Tibial nerve (tissue), 4 donors: ENCODE measurements around the gene LSAMP.

Experiments used
- EP300 ChIP-seq, 2 donors: sonication (generic); formaldehyde crosslinking; IDR thresholded peaks; one replicate each; pipeline ENCODE4 v1.6.1; 2017; ENCODE audit warnings: antibody characterized with exemption in 2 of 2, mild to moderate bottlenecking in 1 of 2
- POLR2A ChIP-seq, 2 donors: fragments of 450-650 bp; IDR thresholded peaks; one replicate each; pipeline ENCODE4 v1.6.1; 2017; ENCODE audit warnings: antibody characterized with exemption in 2 of 2, mild to moderate bottlenecking in 2 of 2, moderate library complexity in 2 of 2
- TF ChIP-seq, protein P1 (sequence below), 5 experiments: fragments of 200-600 bp in 3 of 5; fragments of 450-650 bp in 2 of 5; sonication (generic) in 3 of 5; IDR thresholded peaks; one replicate each; pipeline ENCODE4 v1.5.1; 2016 to 2019; ENCODE audit warnings: antibody characterized with exemption in 5 of 5, mild to moderate bottlenecking in 3 of 5, moderate library complexity in 2 of 5

- TF ChIP-seq, protein P1, sequence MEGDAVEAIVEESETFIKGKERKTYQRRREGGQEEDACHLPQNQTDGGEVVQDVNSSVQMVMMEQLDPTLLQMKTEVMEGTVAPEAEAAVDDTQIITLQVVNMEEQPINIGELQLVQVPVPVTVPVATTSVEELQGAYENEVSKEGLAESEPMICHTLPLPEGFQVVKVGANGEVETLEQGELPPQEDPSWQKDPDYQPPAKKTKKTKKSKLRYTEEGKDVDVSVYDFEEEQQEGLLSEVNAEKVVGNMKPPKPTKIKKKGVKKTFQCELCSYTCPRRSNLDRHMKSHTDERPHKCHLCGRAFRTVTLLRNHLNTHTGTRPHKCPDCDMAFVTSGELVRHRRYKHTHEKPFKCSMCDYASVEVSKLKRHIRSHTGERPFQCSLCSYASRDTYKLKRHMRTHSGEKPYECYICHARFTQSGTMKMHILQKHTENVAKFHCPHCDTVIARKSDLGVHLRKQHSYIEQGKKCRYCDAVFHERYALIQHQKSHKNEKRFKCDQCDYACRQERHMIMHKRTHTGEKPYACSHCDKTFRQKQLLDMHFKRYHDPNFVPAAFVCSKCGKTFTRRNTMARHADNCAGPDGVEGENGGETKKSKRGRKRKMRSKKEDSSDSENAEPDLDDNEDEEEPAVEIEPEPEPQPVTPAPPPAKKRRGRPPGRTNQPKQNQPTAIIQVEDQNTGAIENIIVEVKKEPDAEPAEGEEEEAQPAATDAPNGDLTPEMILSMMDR (IDR thresholded peaks at IDR 0.05): no peak
- TF ChIP-seq POLR2A (IDR thresholded peaks at IDR 0.05) (no peak), EP300 (IDR thresholded peaks at IDR 0.05) (no peak)
Observed at GRCh38 chr3:116440196-116440595, 5.1 kb downstream of the LSAMP start.
